Measurements from ENCODE around the gene RNASE1.
"Not testable (repeated sequence)": the region's sequence is repeated elsewhere in the genome, so short reads cannot be mapped to it uniquely, and the experiment has no call there.

The RNASE1 gene

DNA sequence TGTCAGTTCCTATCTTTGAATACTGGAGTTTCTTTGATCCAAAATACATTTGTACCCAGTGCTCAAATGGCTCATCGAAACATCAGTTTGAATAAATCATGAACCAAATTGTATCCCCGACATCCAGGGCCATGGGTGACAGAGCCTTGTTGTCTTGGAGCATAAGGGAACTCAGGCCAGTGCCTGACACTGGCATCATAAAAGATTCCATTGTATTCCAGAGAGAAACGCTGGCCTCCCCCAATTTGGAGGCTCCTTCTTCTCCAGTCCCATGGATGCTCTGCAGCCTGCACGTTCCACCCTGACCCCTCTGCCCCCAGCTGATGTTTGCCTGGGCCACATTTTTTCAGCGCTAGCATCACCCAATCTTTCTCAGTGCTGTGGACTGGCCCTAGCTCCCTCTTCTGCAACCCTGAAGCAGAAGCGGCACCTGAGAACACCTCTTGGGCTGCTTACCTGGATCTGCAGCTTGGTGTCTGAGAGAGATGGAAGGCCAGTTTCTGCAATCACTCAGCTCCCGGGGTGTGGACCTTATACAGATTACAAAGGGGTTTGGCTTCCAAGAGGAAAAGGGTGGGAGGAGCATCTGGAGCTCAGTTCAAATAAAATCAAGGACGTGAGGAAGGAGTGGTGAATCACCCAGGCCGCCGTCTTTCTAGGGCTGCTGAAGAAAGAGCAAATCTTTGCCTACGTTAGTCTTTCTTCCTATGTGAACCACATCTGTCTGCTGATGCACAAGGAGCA is at the start of gene RNASE1:
Gene RNASE1, minus strand, starts transcription at position 504 of the 744 bp plus-strand sequence. CDS start 776 bp downstream, outside the sequence.
- no peak for DNase-seq (ENCODE audit: low read depth, low spot score)
- no peak within 1 kb of the TSS for H3K27ac ChIP-seq

DNA sequence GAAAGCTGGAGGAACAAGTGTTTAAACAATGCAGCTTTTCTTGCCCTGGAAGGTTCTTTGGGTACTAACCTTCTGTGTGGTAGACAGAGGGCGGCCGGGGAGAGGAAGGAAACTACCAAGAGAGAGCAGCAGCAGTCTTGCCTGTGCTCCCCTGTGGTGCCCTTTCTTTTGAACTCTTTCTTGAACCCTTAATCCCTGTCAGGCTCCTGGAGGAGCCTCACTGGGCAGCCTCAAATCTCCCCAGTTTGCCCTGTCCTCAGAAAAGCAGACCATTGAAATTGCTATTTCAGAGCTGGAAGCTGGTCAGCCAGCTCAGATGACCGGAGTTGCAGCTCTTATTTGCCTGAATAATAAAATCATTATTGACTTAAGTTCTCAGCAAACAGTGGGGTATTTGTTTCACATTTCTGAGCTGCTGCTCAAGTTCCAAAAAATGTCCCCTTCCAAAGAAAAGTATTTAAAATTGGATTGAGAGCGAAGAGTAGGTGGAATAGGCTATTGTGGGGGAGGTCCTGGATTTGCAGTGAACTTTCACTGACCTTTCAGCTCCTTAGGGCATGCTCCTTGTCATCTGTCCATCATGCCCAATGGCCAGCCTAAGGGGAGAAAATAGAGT is 46.4 kb upstream of the RNASE1 start:
- DNase-seq (ENCODE audit: low read depth, low spot score), result no peak
- peak overlapping the region; percentile 20 for H3K27ac ChIP-seq

GRCh38 chr14:20848316-20848954 is 45.8 kb upstream of the RNASE1 start:
- DNase-seq (ENCODE audit: low read depth, low spot score), result peak; percentile 29
- H3K27ac ChIP-seq, result peak overlapping the region; percentile 20

DNA sequence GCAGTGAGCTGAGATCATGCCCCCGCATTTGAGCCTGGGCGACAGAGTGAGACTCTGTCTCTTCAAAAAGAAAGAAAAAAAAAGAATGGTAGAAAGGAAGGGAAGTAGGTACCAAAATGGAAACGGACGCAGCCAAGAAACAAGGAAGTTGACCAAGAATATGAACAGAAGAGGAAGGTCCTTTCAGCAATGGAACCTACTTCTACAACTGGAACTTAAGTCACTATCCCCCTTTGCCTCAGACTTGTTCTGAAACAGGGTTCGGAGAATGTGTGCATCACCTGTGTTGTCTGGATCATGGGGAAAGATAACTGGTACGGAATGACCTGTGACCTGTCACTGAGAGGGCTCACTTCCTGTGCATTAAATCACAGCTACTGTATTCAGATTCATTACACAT is 43.9 kb upstream of the RNASE1 start:
- no peak for DNase-seq (ENCODE audit: low read depth, low spot score)
- no peak overlapping the region for H3K27ac ChIP-seq

- DNase-seq (ENCODE audit: low read depth, low spot score), result no peak
These were observed 38.5 kb upstream of the RNASE1 start for GRCh38 chr14:20841096-20841495.

DNA sequence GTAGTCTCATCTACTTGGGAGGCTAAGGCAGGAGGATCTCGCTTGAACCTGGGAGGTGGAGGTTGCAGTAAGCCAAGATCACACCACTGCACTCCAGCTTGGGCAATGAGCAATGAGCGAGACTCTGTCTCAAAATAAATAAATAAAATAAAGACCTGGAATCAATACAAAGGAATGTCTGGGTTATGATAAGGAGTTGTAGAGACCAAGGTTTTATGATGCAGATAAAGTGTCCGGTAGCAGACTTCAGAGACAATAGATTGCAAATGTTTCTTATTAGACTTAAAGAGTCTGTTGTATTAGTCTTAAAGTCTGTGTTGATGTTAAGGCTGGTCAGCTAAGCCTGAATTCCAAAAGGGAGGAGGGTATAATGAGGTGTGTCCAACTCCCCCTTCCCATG is 35.2 kb upstream of the RNASE1 start:
- DNase-seq (ENCODE audit: low read depth, low spot score), result no peak
- no peak overlapping the region for H3K27ac ChIP-seq

More at GRCh38 chr14:20841096-20841495, 38.5 kb upstream of the RNASE1 start:
- H3K27ac ChIP-seq, result no peak overlapping the region

- H3K27ac ChIP-seq, result no peak overlapping the region
- no peak for DNase-seq (ENCODE audit: low read depth, low spot score)
These were observed 34.2 kb upstream of the RNASE1 start for GRCh38 chr14:20836668-20837338.

GRCh38 chr14:20834899-20835298 is 32.3 kb upstream of the RNASE1 start:
- DNase-seq (ENCODE audit: low read depth, low spot score), result no peak
- H3K27ac ChIP-seq, result no peak overlapping the region

DNA sequence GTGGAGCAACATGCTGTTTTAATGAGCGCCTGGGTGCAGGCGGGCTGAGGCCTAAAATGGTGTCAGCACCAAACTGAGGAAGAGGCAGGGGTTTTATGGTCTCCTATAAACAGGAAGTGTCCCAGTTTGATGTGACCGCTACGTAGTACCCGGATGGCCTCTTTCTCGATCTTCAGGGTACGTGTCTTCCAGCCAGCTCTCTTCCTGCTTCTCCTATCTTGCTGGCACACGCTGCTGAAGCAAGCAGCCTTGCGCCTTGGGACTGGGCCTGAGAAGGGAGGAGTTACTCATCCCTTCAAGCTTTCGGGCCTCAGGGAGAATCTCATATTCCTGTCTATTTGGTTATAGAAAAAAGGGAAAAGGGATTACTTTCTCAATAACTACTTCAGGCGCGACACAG is 28.2 kb upstream of the RNASE1 start:
- DNase-seq (ENCODE audit: low read depth, low spot score), result no peak
- no peak overlapping the region for H3K27ac ChIP-seq

- not testable (repeated sequence) for H3K27ac ChIP-seq; DNase-seq (ENCODE audit: low read depth, low spot score)
These were observed 25.5 kb upstream of the RNASE1 start for GRCh38 chr14:20828024-20828694.

DNA sequence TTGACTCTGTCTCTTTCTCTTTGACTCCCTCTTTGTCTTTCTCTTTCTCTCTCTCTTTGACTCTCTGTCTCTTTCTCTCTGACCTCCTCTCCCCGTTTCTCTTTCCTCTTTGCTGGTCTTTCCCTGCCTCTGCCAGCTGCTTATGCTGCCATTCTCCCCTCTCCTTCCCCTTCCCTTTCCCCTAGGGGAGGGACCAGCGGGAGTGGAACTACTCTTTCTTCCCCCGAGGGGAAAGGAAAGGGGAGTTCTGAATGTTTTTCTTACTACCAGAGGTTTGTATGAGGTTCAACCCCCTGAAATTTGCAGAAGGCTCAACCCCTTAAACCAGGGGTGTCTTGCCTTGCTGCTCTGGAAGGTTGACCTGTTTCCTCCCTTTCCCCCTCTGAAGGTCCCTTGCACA is 24.7 kb upstream of the RNASE1 start:
- no peak for DNase-seq (ENCODE audit: low read depth, low spot score)
- no peak overlapping the region for H3K27ac ChIP-seq

DNA sequence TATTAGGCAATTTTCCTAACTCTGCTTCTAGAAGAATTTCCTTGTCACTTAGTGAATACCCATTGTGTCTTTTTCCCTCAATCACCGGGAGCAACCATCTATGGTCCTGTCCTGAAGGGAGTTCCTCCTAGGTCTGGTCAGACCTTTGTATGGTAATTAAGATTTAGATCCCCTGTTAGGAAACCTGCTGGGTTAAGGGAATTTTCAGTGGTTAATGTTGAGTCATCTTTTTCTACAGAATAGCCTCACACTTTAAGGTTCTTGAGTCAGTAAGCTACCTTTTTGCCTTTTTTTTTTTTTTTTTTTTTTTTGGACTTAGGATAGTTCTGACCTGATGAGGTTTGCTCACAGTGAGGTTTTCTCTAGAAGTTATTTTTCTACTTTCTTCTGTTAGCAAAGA is 24.0 kb upstream of the RNASE1 start:
- not testable (repeated sequence) for DNase-seq (ENCODE audit: low read depth, low spot score); H3K27ac ChIP-seq

- DNase-seq (ENCODE audit: low read depth, low spot score), result no peak
- no peak overlapping the region for H3K27ac ChIP-seq
These were observed 21.2 kb upstream of the RNASE1 start for GRCh38 chr14:20823859-20824258.

- H3K27ac ChIP-seq; DNase-seq (ENCODE audit: low read depth, low spot score): not testable (repeated sequence)
These were observed 19.0 kb upstream of the RNASE1 start for GRCh38 chr14:20821521-20822108.

DNA sequence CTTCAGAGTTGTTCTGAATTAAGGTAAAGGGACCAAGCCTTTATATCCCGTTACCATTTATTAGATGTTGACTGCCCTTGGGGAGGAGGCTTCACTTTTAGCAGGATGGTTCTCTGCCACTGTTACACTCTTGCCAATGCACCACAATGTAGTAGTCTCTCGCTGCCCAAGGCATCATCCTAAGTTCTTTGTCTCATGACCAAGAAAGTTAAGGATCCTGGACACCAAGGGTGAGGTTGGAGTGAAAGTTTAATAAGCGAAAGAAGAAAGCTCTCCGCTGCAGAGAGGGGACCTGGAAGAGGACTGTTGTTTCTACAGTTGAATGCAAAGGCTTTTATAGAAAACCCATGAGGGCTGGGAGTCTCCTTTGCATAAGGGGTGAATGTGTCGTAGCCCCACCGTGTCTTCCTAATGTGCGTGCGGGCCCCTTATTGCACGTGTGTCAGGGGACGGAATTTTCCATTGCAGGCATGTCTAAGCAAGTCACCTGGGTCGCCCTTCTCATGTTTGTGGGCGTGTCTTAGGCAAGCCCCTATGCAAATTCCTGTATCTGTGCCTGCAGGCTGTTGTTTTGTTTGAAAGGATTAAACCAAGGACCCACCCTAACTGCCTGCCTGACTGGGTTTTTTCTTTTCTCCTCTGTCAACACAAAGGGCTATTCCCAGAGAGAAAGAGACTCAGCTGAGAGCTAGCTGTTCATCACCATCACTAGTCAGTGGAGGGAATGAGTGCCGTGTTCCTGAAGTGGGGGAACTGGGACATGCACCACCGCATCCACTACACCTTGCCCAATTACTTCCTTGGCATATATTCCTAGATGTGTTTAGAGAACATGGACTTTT is 17.6 kb upstream of the RNASE1 start:
- no peak for DNase-seq (ENCODE audit: low read depth, low spot score)

GRCh38 chr14:20818861-20819260 is 16.2 kb upstream of the RNASE1 start:
- DNase-seq (ENCODE audit: low read depth, low spot score), result no peak
- no peak overlapping the region for H3K27ac ChIP-seq

More for the DNA sequence above, 17.6 kb upstream of the RNASE1 start:
- H3K27ac ChIP-seq, result no peak overlapping the region

GRCh38 chr14:20815946-20816345 is 13.3 kb upstream of the RNASE1 start:
- not testable (repeated sequence) for H3K27ac ChIP-seq; DNase-seq (ENCODE audit: low read depth, low spot score)

DNA sequence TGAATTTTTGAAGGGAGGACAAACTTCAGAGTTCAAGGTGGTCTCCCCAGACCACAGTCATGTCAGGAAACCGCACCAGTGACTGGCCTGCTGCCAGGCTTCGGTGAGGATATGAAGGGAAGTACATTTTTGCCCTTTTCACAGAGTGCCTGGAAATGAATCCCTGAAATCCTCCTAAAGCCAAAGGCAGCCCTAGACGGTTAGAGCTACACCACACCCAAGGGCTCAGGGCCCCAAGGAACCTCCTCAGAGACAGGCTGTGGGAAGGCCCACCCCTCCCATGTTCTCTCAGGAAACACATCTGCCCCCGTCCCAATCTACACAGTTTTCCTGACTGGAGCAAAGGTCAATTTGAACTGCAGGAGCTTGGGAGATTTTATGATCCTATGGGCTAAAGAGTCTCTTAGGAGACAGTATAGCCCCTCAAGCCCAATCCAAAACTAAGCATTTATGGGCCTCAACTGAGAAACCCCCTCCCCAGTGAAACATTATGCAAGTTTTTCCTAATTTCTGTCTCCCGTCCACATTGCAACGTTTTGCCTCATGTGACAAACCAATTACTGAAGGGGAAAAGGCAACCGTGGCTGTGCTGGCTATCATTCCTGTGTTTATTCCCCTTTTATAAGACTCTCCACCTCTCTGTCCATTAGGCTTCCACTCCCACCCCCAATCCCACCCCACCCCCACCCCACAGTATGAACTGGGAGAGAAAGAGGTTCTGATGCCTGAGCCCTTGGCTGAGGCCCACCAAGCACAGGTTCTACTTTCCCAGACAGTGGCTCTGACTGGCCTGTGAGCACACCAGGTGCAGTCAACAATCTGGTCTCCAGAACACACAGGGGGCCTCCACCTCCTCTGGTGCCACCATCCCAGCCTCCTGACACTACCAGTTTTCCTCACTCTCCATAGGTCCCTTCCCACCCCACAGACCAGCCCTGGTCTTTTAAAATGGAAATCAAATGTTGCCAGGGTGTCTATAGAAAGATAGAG is 9.6 kb upstream of the RNASE1 start:
- DNase-seq (ENCODE audit: low read depth, low spot score), result no peak
- no peak overlapping the region for H3K27ac ChIP-seq
